Measurements from ENCODE around the gene KIF26B.

DNA sequence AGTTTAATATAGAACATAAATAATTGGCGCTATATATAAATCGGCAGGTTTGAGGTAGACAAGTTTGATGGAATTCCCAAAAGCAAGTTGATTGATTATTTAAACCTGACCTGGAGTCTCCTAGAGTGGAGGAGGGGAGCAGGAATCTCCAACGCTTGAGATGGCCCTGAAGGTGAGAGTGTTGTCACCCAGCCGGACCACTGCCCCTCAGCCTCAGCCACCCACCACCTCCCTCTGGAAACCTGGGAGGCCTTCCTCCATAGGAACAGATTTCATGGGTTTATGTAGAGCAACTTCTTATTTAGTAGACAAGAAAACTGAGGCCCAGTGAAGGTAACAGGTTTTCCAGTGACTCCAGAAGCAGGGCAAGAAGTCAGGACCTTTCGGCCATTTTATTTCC lies 389.5 kb downstream of the KIF26B start:
- TF ChIP-seq EZH2phosphoT487 (IDR thresholded peaks at IDR 0.05; ENCODE audit: insufficient read depth, low read depth) (no peak), EZH2 (IDR thresholded peaks at IDR 0.05; ENCODE audit: insufficient read depth, poor library complexity, severe bottlenecking) (no peak)

Measured in GM23248 (cell line).